Upper lobe of right lung (tissue), 1 donor: ENCODE measurements around the gene SUPT4H1. TPM values are rescaled to one million over a fixed set of nuclear protein-coding genes. Genes with fewer than 3 reads are reported as not detected.

Source experiments
- ATAC-seq: fragments of 200-7000 bp; cut with Tn5 transposase; one replicate; pipeline ENCODE4 v1.9.1; 2020; ENCODE audit warnings: mild to moderate bottlenecking, moderate library complexity
- DNase-seq: peaks from one replicate; pipeline ENCODE4 v3.0.0-alpha.2; 2020
- H3K27ac ChIP-seq: fragments of 200-600 bp; one replicate; pipeline ENCODE4 v1.8.0; 2022
- H3K27me3 ChIP-seq: fragments of 200-600 bp; one replicate; pipeline ENCODE4 v1.8.0; 2022; ENCODE audit warnings: mild to moderate bottlenecking
- H3K36me3 ChIP-seq: fragments of 200-600 bp; one replicate; pipeline ENCODE4 v1.8.0; 2022
- H3K4me1 ChIP-seq: fragments of 200-600 bp; one replicate; pipeline ENCODE4 v1.8.0; 2022
- H3K4me3 ChIP-seq: fragments of 200-600 bp; one replicate; pipeline ENCODE4 v1.8.0; 2022; ENCODE audit warnings: mild to moderate bottlenecking
- H3K9me3 ChIP-seq: fragments of 200-600 bp; one replicate; pipeline ENCODE4 v1.8.0; 2022
- CTCF ChIP-seq: fragments of 200-600 bp; IDR thresholded peaks from one replicate; pipeline ENCODE4 v1.8.0; 2022; ENCODE audit warnings: antibody characterized with exemption
- intact Hi-C: fragments of 100-400 bp; cut with DNase I; formaldehyde crosslinking; loops from one replicate; pipeline ENCODE4 v1.11.0; 2022
- total RNA-seq: library from RNA; stranded (reverse); fragmentation: NEBNext Ultra II Directional; extraction: Animal tissue kit (Norgen Biotek cat#: 25700); gene quantifications from one replicate; pipeline ENCODE4 v1.2.1, GENCODE V29; 2021
- donor health status: DM: no; HTN: yes; CAD: no; lungs with severe emphysema.

The SUPT4H1 gene
- total RNA-seq, 1 donor from 2014 or later = 82.4 TPM

- H3K36me3 ChIP-seq = no peaks in the 10 kb centered on the region
- H3K27ac ChIP-seq = no peak overlapping the region
- no peak for TF ChIP-seq CTCF
- no peaks in the 10 kb centered on the region for H3K27me3 ChIP-seq
- no peak for ATAC-seq
- intact Hi-C loops = no loop called here
- DNase-seq = no peak
- H3K4me1 ChIP-seq = peaks cover 3% of the 10 kb centered on the region
- H3K4me3 ChIP-seq = no peak overlapping the region
- H3K9me3 ChIP-seq = no peaks in the 10 kb centered on the region
These were observed 18.3 kb upstream of the SUPT4H1 start for GRCh38 chr17:58370309-58370708.

- TF ChIP-seq CTCF = no peak
- H3K36me3 ChIP-seq = no peaks in the 10 kb centered on the region
- no peak overlapping the region for H3K27ac ChIP-seq
- intact Hi-C loops = no loop called here
- H3K4me1 ChIP-seq = no peaks in the 10 kb centered on the region
- H3K9me3 ChIP-seq = no peaks in the 10 kb centered on the region
- no peaks in the 10 kb centered on the region for H3K27me3 ChIP-seq
- ATAC-seq = no peak
- no peak for DNase-seq
- H3K4me3 ChIP-seq = no peak overlapping the region
These were observed 17.4 kb upstream of the SUPT4H1 start for GRCh38 chr17:58369214-58370031.

- intact Hi-C loops = no loop called here
- Histone ChIP-seq H3K4me1 (no peaks in the 10 kb centered on the region), H3K36me3 (no peaks in the 10 kb centered on the region), H3K27ac (no peak overlapping the region), H3K9me3 (no peaks in the 10 kb centered on the region), H3K27me3 (no peaks in the 10 kb centered on the region), H3K4me3 (no peak overlapping the region)
- no peak for ATAC-seq
- TF ChIP-seq CTCF = no peak
- DNase-seq = no peak
These were observed 16.8 kb upstream of the SUPT4H1 start for GRCh38 chr17:58368860-58369213.

- Histone ChIP-seq H3K4me3 (no peak overlapping the region), H3K4me1 (no peaks in the 10 kb centered on the region), H3K27ac (no peak overlapping the region), H3K27me3 (no peaks in the 10 kb centered on the region), H3K36me3 (no peaks in the 10 kb centered on the region), H3K9me3 (no peaks in the 10 kb centered on the region)
- intact Hi-C loops = no loop called here
- DNase-seq = no peak
- no peak for ATAC-seq
- no peak for TF ChIP-seq CTCF
These were observed 15.5 kb upstream of the SUPT4H1 start for GRCh38 chr17:58367461-58367860.

- Histone ChIP-seq H3K36me3 (no peaks in the 10 kb centered on the region), H3K27ac (no peak overlapping the region), H3K27me3 (no peaks in the 10 kb centered on the region), H3K4me1 (no peaks in the 10 kb centered on the region), H3K9me3 (no peaks in the 10 kb centered on the region), H3K4me3 (no peak overlapping the region)
- ATAC-seq = no peak
- intact Hi-C loops = no loop called here
- no peak for DNase-seq
- TF ChIP-seq CTCF = no peak
These were observed 14.1 kb upstream of the SUPT4H1 start for GRCh38 chr17:58365980-58366595.
